Fibroblast of lung (primary cell): ENCODE results near the gene RGS7. TPM values are rescaled to one million over a fixed set of nuclear protein-coding genes. Genes with fewer than 3 reads are reported as not detected.

ENCODE experiments used
- DNase-seq, 2 donors: peaks; one replicate each; pipeline versions ENCODE4 v3.0.0 to v3.0.0-alpha.2; 2010; ENCODE audit warnings: low read depth in 2 of 2
- H2AFZ ChIP-seq: 2 replicates; pipeline ENCODE4 v1.5.1; 2012; ENCODE audit warnings: low read length, control low read depth, inconsistent platforms
- H3K27ac ChIP-seq: 2 replicates; pipeline ENCODE4 v1.5.1; 2011; ENCODE audit warnings: low read length, control low read depth; ENCODE audit not compliant: insufficient read depth
- H3K27me3 ChIP-seq: 2 replicates; pipeline ENCODE4 v1.5.1; 2011; ENCODE audit warnings: mild to moderate bottlenecking, low read length; ENCODE audit not compliant: control insufficient read depth, insufficient read depth
- H3K36me3 ChIP-seq: 2 replicates; pipeline ENCODE4 v1.5.1; 2011; ENCODE audit warnings: low read length; ENCODE audit not compliant: control insufficient read depth, insufficient read depth
- H3K4me1 ChIP-seq: 2 replicates; pipeline ENCODE4 v1.5.1; 2011; ENCODE audit warnings: low read length; ENCODE audit not compliant: control insufficient read depth, insufficient read depth; ENCODE audit errors: extremely low read depth
- H3K4me2 ChIP-seq: 2 replicates; pipeline ENCODE4 v1.5.1; 2011; ENCODE audit warnings: low read length, control low read depth; ENCODE audit not compliant: insufficient read depth; ENCODE audit errors: extremely low read depth
- H3K4me3 ChIP-seq, 4 experiments: fragments of 200-600 bp in 1 of 4; sonication (generic) in 1 of 4; replicated peaks in 1 of 4; 2 replicates each; pipeline ENCODE4 v1.5.1; 2011 to 2016; ENCODE audit warnings: low read length in 4 of 4, low read depth in 3 of 4, mild to moderate bottlenecking in 3 of 4, control low read depth in 2 of 4, inconsistent platforms in 1 of 4, mixed read lengths in 1 of 4; ENCODE audit not compliant: insufficient read depth in 1 of 4; ENCODE audit errors: control extremely low read depth in 1 of 4
- H3K79me2 ChIP-seq: 2 replicates; pipeline ENCODE4 v1.5.1; 2012; ENCODE audit warnings: mild to moderate bottlenecking, low read length, inconsistent platforms; ENCODE audit not compliant: control insufficient read depth, insufficient read depth
- H3K9ac ChIP-seq: 2 replicates; pipeline ENCODE4 v1.5.1; 2011; ENCODE audit warnings: mild to moderate bottlenecking, low read length, control low read depth; ENCODE audit not compliant: insufficient read depth
- H3K9me3 ChIP-seq: 2 replicates; pipeline ENCODE4 v1.5.1; 2012; ENCODE audit warnings: low read depth, low read length; ENCODE audit not compliant: control insufficient read depth, insufficient read depth
- H4K20me1 ChIP-seq: 2 replicates; pipeline ENCODE4 v1.5.1; 2011; ENCODE audit warnings: low read length; ENCODE audit not compliant: control insufficient read depth, insufficient read depth; ENCODE audit errors: extremely low read depth
- CTCF ChIP-seq, 2 donors: IDR thresholded peaks in 1 of 2; conservative IDR thresholded peaks in 1 of 2; 1 replicate in 1 of 2; 2 replicates in 1 of 2; pipeline ENCODE4 v1.5.1; 2011 to 2012; ENCODE audit warnings: low read length in 2 of 2, control low read depth in 1 of 2, inconsistent platforms in 1 of 2, low read depth in 1 of 2, mild to moderate bottlenecking in 1 of 2
- EZH2 ChIP-seq: IDR thresholded peaks from 2 replicates; pipeline ENCODE4 v1.5.1; 2012; ENCODE audit warnings: low read length, control low read depth, mild to moderate bottlenecking; ENCODE audit errors: missing control alignments
- polyA plus RNA-seq, 2 donors: library from polyadenylated mRNA; depleted of rRNA in 1 of 2; stranded (reverse) in 1 of 2; unstranded in 1 of 2; fragments of >200 nt; gene quantifications; 2 replicates each; pipeline ENCODE4 v1.2.1, GENCODE V29; 2011 to 2012; ENCODE audit warnings: missing spikeins in 1 of 2
- total RNA-seq: library from RNA; depleted of rRNA; stranded (reverse); fragments of >200 nt; gene quantifications from 2 replicates; pipeline ENCODE4 v1.2.1, GENCODE V29; 2014

Gene RGS7
- total and polyA plus RNA-seq, 2 donors (not counting 1 experiment from before 2014, with no cell fraction given): 3.6 to 4.2 TPM

DNA sequence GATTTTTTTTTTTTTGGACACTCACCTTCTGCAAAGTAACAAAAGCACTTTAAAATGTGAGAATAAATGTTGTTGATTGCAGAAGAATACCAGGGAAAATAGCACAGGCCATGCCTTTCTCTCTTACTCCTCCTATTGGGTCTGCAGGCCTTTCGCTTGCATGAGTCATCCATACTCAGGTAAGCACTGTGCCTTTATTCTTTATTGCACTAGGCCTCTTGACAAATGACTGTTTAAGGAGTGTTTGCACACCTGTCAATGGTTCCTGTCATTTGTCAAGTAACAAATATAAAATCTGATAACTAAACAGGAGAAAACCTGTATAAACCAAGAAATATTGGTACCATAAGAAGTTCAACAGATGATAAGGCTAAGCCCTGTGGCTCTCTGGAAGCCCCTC, 106.5 kb downstream of the RGS7 start:
- Histone ChIP-seq H4K20me1 (no peaks in the 10 kb centered on the region), H3K9me3 (no peaks in the 10 kb centered on the region), H3K4me3 (no peak overlapping the region), H3K27me3 (no peaks in the 10 kb centered on the region), H3K4me1 (no peaks in the 10 kb centered on the region), H3K79me2 (no peaks in the 10 kb centered on the region), H3K27ac (no peak overlapping the region), H3K9ac (no peak overlapping the region), H2AFZ (no peak overlapping the region), H3K36me3 (no peaks in the 10 kb centered on the region), H3K4me2 (no peak overlapping the region)
- no peak for DNase-seq
- TF ChIP-seq EZH2 (no peak), CTCF (conservative IDR thresholded peaks at IDR 0.05 in 1 of 2, IDR thresholded peaks at IDR 0.05 in 1 of 2; ENCODE audit: low read depth in 1 of 2, low read length in 2 of 2) (no peak)

- H2AFZ ChIP-seq: no peak overlapping the region
- H3K4me2 ChIP-seq: no peak overlapping the region
- H3K79me2 ChIP-seq: no peaks in the 10 kb centered on the region
- H3K27ac ChIP-seq: no peak overlapping the region
- no peaks in the 10 kb centered on the region for H4K20me1 ChIP-seq
- H3K9me3 ChIP-seq: no peaks in the 10 kb centered on the region
- H3K4me1 ChIP-seq: no peaks in the 10 kb centered on the region
- no peaks in the 10 kb centered on the region for H3K27me3 ChIP-seq
- TF ChIP-seq EZH2: no peak
- H3K9ac ChIP-seq: no peak overlapping the region
- no peak overlapping the region for H3K4me3 ChIP-seq
- H3K36me3 ChIP-seq: no peaks in the 10 kb centered on the region
- DNase-seq: no peak
Measured at GRCh38 chr1:241240069-241240468, 116.9 kb downstream of the RGS7 start.

- no peaks in the 10 kb centered on the region for H3K9me3 ChIP-seq
- H3K9ac ChIP-seq: no peak overlapping the region
- no peak overlapping the region for H3K27ac ChIP-seq
- H3K79me2 ChIP-seq: no peaks in the 10 kb centered on the region
- no peak overlapping the region for H3K4me3 ChIP-seq
- TF ChIP-seq CTCF (conservative IDR thresholded peaks at IDR 0.05 in 1 of 2, IDR thresholded peaks at IDR 0.05 in 1 of 2; ENCODE audit: low read depth in 1 of 2, low read length in 2 of 2) (no peak), EZH2 (no peak)
- no peaks in the 10 kb centered on the region for H3K36me3 ChIP-seq
- no peaks in the 10 kb centered on the region for H3K27me3 ChIP-seq
- DNase-seq: no peak
- H3K4me2 ChIP-seq: no peak overlapping the region
- no peak overlapping the region for H2AFZ ChIP-seq
- H4K20me1 ChIP-seq: no peaks in the 10 kb centered on the region
- H3K4me1 ChIP-seq: no peaks in the 10 kb centered on the region
Measured at GRCh38 chr1:241237873-241238272, 119.1 kb downstream of the RGS7 start.
